Adrenal gland (tissue), 12 donors: ENCODE measurements around the gene CARS2. TPM values are rescaled to one million over a fixed set of nuclear protein-coding genes. Genes with fewer than 3 reads are reported as not detected.
A peak's percentile ranks its signal among the peaks of the same experiment; 100 is the strongest.
"Not testable (repeated sequence)": the region's sequence is repeated elsewhere in the genome, so short reads cannot be mapped to it uniquely, and the experiment has no call there.

Experiments
- DNase-seq, 7 donors: peaks; one replicate each; pipeline ENCODE4 v3.0.0-alpha.2; 2019 to 2020
- H3K27ac ChIP-seq, 5 donors: fragments of 200-600 bp; sonication (generic) in 4 of 5; 1 replicate in 3 of 5; 2 replicates in 2 of 5; pipeline versions ENCODE4 v1.5.1 to v1.8.0; 2016 to 2020; ENCODE audit warnings: mild to moderate bottlenecking in 1 of 5
- H3K27me3 ChIP-seq: fragments of 200-600 bp; 2 replicates; pipeline ENCODE4 v1.8.0; 2021
- H3K36me3 ChIP-seq, 2 donors: fragments of 200-600 bp; replicated peaks in 1 of 2; 1 replicate in 1 of 2; 2 replicates in 1 of 2; pipeline versions ENCODE4 v1.5.1 to v1.8.0; 2018 to 2022
- H3K4me1 ChIP-seq, 2 donors: fragments of 200-600 bp; replicated peaks in 1 of 2; 1 replicate in 1 of 2; 2 replicates in 1 of 2; pipeline versions ENCODE4 v1.5.1 to v1.8.0; 2018 to 2021
- H3K4me3 ChIP-seq, 4 donors: fragments of 200-600 bp; sonication (generic) in 3 of 4; one replicate each; pipeline ENCODE4 v1.5.1; 2016 to 2018
- H3K9me3 ChIP-seq, 3 donors: fragments of 200-600 bp; sonication (generic) in 1 of 3; replicated peaks in 1 of 3; 1 replicate in 2 of 3; 2 replicates in 1 of 3; pipeline versions ENCODE4 v1.5.1 to v1.8.0; 2016 to 2021
- POLR2A ChIP-seq, 2 donors: fragments of 450-650 bp; IDR thresholded peaks; one replicate each; pipeline ENCODE4 v1.6.1; 2017; ENCODE audit warnings: antibody characterized with exemption in 2 of 2, mild to moderate bottlenecking in 2 of 2, moderate library complexity in 1 of 2
- WGBS, 4 donors: extraction: QIAGEN DNeasy Blood & Tissue Kit in 2 of 4; methylation state at CpG; one replicate each; pipeline versions ENCODE4 v1.1.5 to v1.1.7; 2013 to 2017; 5-methylcytosine and 5-hydroxymethylcytosine counted together
- intact Hi-C, 2 donors: fragments of 100-400 bp; cut with DNase I; formaldehyde crosslinking; loops; one replicate each; pipeline versions ENCODE4 v1.14.1 to v1.15.0; 2022 to 2023
- polyA plus RNA-seq, 3 donors: library from polyadenylated mRNA; stranded (reverse); fragments of 200-250 nt in 2 of 3; fragments of 350-450 nt in 1 of 3; fragmentation: Illumina TruSeq in 1 of 3; extraction: RNeasy Lipid Tissue Mini Kit (QIAGEN cat#74804) in 1 of 3; gene quantifications; one replicate each; pipeline ENCODE4 v1.2.3, GENCODE V29; 2013 to 2014
- total RNA-seq, 9 donors: library from RNA; depleted of rRNA in 4 of 9; stranded (reverse); fragments of >200 nt in 4 of 9; fragments of 120-200 nt in 1 of 9; fragmentation: NEBNext Ultra II Directional in 1 of 9; extraction: Animal tissue kit (Norgen Biotek cat#: 25700) in 1 of 9; gene quantifications; one replicate each; pipeline versions ENCODE4 v1.1.0 to v1.2.4, GENCODE V29; 2013 to 2023
- TF ChIP-seq, protein P1 (sequence below), 6 experiments: fragments of 450-650 bp in 4 of 6; fragments of 200-600 bp in 2 of 6; sonication (generic) in 1 of 6; IDR thresholded peaks; 1 replicate in 5 of 6; 2 replicates in 1 of 6; pipeline versions ENCODE4 v1.5.1 to v1.8.0; 2016 to 2021; ENCODE audit warnings: antibody characterized with exemption in 6 of 6, mild to moderate bottlenecking in 2 of 6, moderate library complexity in 1 of 6
- donor health status: healthy with polysubstance abuse.
- donor health status: Bipolar disorder and iron deficiency.
- donor health status: DM: yes; HTN: yes; CAD: no.
- donor health status: DM: no; HTN: no; CAD: no.
- donor health status: DM: no; HTN: no; CAD: no.
- donor health status: DM: yes; HTN: yes; CAD: no.

CARS2 gene
- total and polyA plus RNA-seq, 12 donors = 38.5 to 254 (median 59.9) TPM

DNA sequence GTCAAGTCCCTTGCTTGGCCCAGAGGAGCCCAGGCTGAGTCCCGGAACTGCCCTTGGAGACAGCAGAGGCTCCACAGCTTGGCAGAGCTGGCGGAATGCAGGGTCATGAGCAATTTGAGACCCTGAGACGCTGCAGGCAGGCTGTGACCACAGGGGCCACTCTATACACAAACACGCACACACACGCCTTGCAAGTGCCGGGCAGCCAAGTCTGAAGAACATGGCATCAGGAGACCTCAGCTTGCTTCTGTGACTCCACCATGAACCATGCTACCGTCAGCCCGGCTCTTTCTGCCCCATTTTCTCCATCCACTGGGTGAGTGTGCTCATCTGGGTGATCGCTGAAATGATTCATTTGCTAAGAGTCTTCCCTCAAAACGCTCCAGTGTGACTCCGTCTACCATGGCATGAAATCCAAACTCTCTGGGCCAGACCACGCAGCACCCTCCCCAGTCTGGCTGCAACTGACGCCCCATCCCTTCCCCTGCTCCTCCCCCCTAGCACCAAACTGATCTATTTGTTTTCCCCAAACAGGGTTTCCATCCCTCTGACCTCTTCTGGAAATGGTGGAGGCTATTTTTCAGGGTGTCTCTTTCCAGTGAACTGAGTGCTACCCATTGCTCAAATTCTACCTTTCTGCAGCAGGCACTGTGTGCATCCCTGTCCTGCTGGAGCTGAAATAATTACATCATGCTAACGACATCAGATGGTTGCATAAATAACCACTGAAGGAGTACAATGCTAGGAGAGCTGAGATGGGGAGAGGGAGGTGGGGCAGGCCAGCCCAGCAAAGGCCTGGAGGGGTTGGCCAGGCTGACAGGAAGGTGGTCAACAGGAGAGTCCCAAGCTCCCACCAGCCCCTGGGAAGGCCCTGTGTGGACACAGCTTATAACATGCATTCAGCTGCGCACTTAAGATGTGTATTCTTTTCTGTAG is 3.1 kb downstream of the CARS2 start:
- intact Hi-C loops = loop anchor here in 1 of 2 donors (10.0 kb wide), 1 partner anchor 48 kb away; no protein-coding TSS in a partner anchor

DNA sequence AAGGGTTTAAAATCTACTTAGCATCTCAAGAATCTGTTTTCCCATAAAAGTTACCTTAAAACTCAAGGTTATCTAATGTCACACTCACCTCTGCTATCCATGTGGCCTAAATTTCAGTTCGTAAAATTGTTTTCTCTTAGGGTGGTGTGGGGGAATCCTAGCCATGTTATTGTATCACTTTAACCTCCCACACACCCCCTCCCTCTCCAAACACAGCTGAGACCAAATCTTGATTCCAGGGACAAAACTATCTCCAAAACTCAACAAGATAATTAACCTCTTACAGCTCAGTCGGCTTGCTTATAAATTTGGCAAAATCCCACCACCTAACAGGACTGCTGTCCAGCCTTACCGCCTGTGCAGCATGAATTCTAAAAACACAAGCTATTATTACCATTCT is 3.8 kb downstream of the CARS2 start:
- Histone ChIP-seq H3K4me3 (no peak overlapping the region), H3K27ac (peak overlapping the region in 2 of 5 donors; percentile 15 to 32), H3K27me3 (no peaks in the 10 kb centered on the region), H3K36me3 (peaks cover 0 to 41% of the 10 kb centered on the region in 2 donors), H3K4me1 (peaks cover 4 to 25% of the 10 kb centered on the region in 2 donors), H3K9me3 (no peaks in the 10 kb centered on the region)
- WGBS, 4 donors = 21 to 57% (median 46%) methylated on average over 3 of the region's 3 CpGs
- no peak for DNase-seq
- TF ChIP-seq, protein P1, sequence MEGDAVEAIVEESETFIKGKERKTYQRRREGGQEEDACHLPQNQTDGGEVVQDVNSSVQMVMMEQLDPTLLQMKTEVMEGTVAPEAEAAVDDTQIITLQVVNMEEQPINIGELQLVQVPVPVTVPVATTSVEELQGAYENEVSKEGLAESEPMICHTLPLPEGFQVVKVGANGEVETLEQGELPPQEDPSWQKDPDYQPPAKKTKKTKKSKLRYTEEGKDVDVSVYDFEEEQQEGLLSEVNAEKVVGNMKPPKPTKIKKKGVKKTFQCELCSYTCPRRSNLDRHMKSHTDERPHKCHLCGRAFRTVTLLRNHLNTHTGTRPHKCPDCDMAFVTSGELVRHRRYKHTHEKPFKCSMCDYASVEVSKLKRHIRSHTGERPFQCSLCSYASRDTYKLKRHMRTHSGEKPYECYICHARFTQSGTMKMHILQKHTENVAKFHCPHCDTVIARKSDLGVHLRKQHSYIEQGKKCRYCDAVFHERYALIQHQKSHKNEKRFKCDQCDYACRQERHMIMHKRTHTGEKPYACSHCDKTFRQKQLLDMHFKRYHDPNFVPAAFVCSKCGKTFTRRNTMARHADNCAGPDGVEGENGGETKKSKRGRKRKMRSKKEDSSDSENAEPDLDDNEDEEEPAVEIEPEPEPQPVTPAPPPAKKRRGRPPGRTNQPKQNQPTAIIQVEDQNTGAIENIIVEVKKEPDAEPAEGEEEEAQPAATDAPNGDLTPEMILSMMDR (IDR thresholded peaks at IDR 0.05) = no peak
- no peak for TF ChIP-seq POLR2A (IDR thresholded peaks at IDR 0.05)
- intact Hi-C loops = loop anchor here in 1 of 2 donors (10.0 kb wide), 1 partner anchor 47 kb away; no protein-coding TSS in a partner anchor

More for the DNA sequence above, 3.1 kb downstream of the CARS2 start:
- no peaks in the 10 kb centered on the region for H3K9me3 ChIP-seq
- H3K4me3 ChIP-seq = no peak overlapping the region
- 56 to 70% (median 65%) methylated on average over 15 of the region's 15 CpGs for WGBS, 4 donors
- DNase-seq = peak in 6 of 7 donors; percentile 34 to 64 (median 46)
- H3K4me1 ChIP-seq = peaks cover 4 to 25% of the 10 kb centered on the region in 2 donors
- no peaks in the 10 kb centered on the region for H3K27me3 ChIP-seq
- peak overlapping the region in 2 of 5 donors; percentile 32 to 62 for H3K27ac ChIP-seq
- TF ChIP-seq, protein P1 (IDR thresholded peaks at IDR 0.05) = no peak
- TF ChIP-seq POLR2A (IDR thresholded peaks at IDR 0.05) = no peak
- H3K36me3 ChIP-seq = peaks cover 0 to 35% of the 10 kb centered on the region in 2 donors

DNA sequence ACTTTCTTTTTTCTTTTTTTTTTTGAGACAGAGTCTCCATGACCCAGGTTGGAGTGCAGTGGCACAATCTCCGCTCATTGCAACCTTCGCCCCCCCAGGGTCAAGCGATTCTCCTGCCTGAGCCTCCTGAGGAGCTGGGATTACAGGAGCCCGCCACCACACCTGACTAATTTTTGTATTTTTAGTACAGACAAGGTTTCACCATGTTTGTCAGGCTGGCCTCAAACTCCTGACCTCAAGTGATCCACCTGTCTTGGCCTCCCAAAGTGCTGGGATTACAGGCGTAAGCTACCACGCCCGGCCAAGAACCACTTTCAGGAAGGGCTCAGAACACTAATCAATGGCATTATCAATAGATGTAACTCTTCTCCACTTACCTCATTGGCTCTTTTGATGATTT is 4.9 kb downstream of the CARS2 start:
- H3K27me3 ChIP-seq, H3K9me3 ChIP-seq, H3K27ac ChIP-seq, H3K4me3 ChIP-seq: not testable (repeated sequence)
- intact Hi-C loops = loop anchor here in 1 of 2 donors (10.0 kb wide), 1 partner anchor 46 kb away; no protein-coding TSS in a partner anchor
- 98 to 100% (median 100%) methylated on average over 7 of the region's 7 CpGs for WGBS, 4 donors
- DNase-seq = peak in 1 of 7 donors; percentile 27
- Histone ChIP-seq H3K4me1 (peaks cover 4 to 25% of the 10 kb centered on the region in 2 donors), H3K36me3 (peaks cover 0 to 51% of the 10 kb centered on the region in 2 donors)

DNA sequence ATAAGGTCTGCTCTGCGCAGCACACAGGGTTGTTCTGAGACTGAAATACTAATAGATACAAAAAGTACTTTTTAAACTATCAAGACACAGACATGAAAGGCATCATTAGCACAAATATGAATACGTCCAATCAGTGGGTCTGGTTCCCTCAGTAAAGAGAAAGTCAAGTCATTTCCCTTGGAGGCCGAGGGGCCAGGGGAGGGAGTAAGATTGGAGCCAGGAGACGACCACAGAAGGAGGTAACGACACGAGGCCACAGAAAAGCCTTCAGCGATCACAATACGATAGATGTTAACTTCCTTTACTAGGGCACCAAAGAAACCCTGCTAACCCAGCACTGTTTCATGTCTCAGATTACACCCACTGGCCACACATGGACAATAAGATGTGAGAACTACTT is 5.3 kb downstream of the CARS2 start:
- Histone ChIP-seq H3K9me3 (no peaks in the 10 kb centered on the region), H3K4me3 (no peak overlapping the region), H3K27me3 (no peaks in the 10 kb centered on the region), H3K4me1 (peaks cover 4 to 25% of the 10 kb centered on the region in 2 donors), H3K36me3 (peaks cover 0 to 53% of the 10 kb centered on the region in 2 donors), H3K27ac (no peak overlapping the region)
- TF ChIP-seq, protein P1 (IDR thresholded peaks at IDR 0.05) = no peak
- no peak for TF ChIP-seq POLR2A (IDR thresholded peaks at IDR 0.05)
- DNase-seq = no peak
- intact Hi-C loops = loop anchor here in 1 of 2 donors (10.0 kb wide), 1 partner anchor 46 kb away; no protein-coding TSS in a partner anchor
- WGBS, 4 donors = 78 to 90% (median 84%) methylated on average over 8 of the region's 8 CpGs
